Adrenal gland (tissue), 5 donors: ENCODE measurements around the gene UBA7.

Source experiments
- CTCF ChIP-seq, 6 experiments: fragments of 450-650 bp in 4 of 6; fragments of 200-600 bp in 2 of 6; sonication (generic) in 1 of 6; IDR thresholded peaks; 1 replicate in 5 of 6; 2 replicates in 1 of 6; pipeline versions ENCODE4 v1.5.1 to v1.8.0; 2016 to 2021; ENCODE audit warnings: antibody characterized with exemption in 6 of 6, mild to moderate bottlenecking in 2 of 6, moderate library complexity in 1 of 6
- POLR2A ChIP-seq, 2 donors: fragments of 450-650 bp; IDR thresholded peaks; one replicate each; pipeline ENCODE4 v1.6.1; 2017; ENCODE audit warnings: antibody characterized with exemption in 2 of 2, mild to moderate bottlenecking in 2 of 2, moderate library complexity in 1 of 2
- donor health status: DM: no; HTN: no; CAD: no.

- TF ChIP-seq CTCF (IDR thresholded peaks at IDR 0.05) (no peak), POLR2A (IDR thresholded peaks at IDR 0.05) (no peak)
These were observed 52.1 kb downstream of the UBA7 start for GRCh38 chr3:49761661-49762060.
